HEK293T (cell line): ENCODE measurements around the gene LHX4.

Experiments
- BHLHE40 ChIP-seq: fragments of 450-650 bp; IDR thresholded peaks from 2 replicates; pipeline ENCODE4 v1.6.1; 2016; ENCODE audit warnings: mild to moderate bottlenecking, moderate library complexity, borderline replicate concordance
- CTBP1 ChIP-seq: fragments of 450-650 bp; IDR thresholded peaks from 2 replicates; pipeline ENCODE4 v1.6.1; 2016; ENCODE audit warnings: borderline replicate concordance
- ELF4 ChIP-seq: fragments of 450-650 bp; IDR thresholded peaks from 2 replicates; pipeline ENCODE4 v1.6.1; 2017; ENCODE audit warnings: antibody characterized with exemption
- FOXA1 ChIP-seq: fragments of 450-650 bp; IDR thresholded peaks from 2 replicates; pipeline ENCODE4 v1.6.1; 2016; ENCODE audit warnings: mild to moderate bottlenecking
- FOXM1 ChIP-seq: fragments of 450-650 bp; IDR thresholded peaks from 2 replicates; pipeline ENCODE4 v1.6.1; 2017; ENCODE audit warnings: mild to moderate bottlenecking, borderline replicate concordance
- HDGF ChIP-seq: fragments of 450-650 bp; IDR thresholded peaks from 2 replicates; pipeline ENCODE4 v1.6.1; 2017; ENCODE audit warnings: antibody characterized with exemption, borderline replicate concordance
- LEF1 ChIP-seq: fragments of 450-650 bp; IDR thresholded peaks from 2 replicates; pipeline ENCODE4 v1.6.1; 2017; ENCODE audit warnings: mild to moderate bottlenecking, borderline replicate concordance
- NFRKB ChIP-seq: fragments of 450-650 bp; IDR thresholded peaks from 2 replicates; pipeline ENCODE4 v1.6.1; 2016; ENCODE audit warnings: mild to moderate bottlenecking, moderate library complexity
- SP1 ChIP-seq: fragments of 450-650 bp; IDR thresholded peaks from 2 replicates; pipeline ENCODE4 v1.6.1; 2017
- SUZ12 ChIP-seq: fragments of 450-650 bp; IDR thresholded peaks from 2 replicates; pipeline ENCODE4 v1.6.1; 2016; ENCODE audit warnings: mild to moderate bottlenecking
- TARDBP ChIP-seq: fragments of 450-650 bp; IDR thresholded peaks from 2 replicates; pipeline ENCODE4 v1.6.1; 2016
- ZNF384 ChIP-seq: fragments of 450-650 bp; IDR thresholded peaks from 2 replicates; pipeline ENCODE4 v1.6.1; 2016

- TF ChIP-seq FOXA1, result no peak
- no peak for TF ChIP-seq CTBP1
- TF ChIP-seq BHLHE40, result no peak
- TF ChIP-seq SUZ12, result no peak
- no peak for TF ChIP-seq FOXM1
- TF ChIP-seq ELF4, result no peak
- no peak for TF ChIP-seq SP1
- no peak for TF ChIP-seq NFRKB
- no peak for TF ChIP-seq TARDBP
- no peak for TF ChIP-seq LEF1
- TF ChIP-seq ZNF384, result no peak
- TF ChIP-seq HDGF, result no peak
Observed at GRCh38 chr1:180255536-180256340, 25.7 kb downstream of the LHX4 start.
